H9 (cell line): ENCODE results near the gene TBC1D5. TPM values are rescaled to one million over a fixed set of nuclear protein-coding genes. Genes with fewer than 3 reads are reported as not detected.

Experiments
- DNase-seq: peaks from one replicate; pipeline ENCODE4 v3.0.0-alpha.2; 2017
- H2AFZ ChIP-seq: one replicate; pipeline ENCODE4 v1.6.1; 2013; ENCODE audit warnings: mild to moderate bottlenecking, low read length, control low read depth, moderate library complexity
- H2AK5ac ChIP-seq: 2 replicates; pipeline ENCODE4 v1.6.1; 2013; ENCODE audit warnings: low read length, control low read depth, mixed read lengths; ENCODE audit not compliant: insufficient read length
- H2BK120ac ChIP-seq: one replicate; pipeline ENCODE4 v1.6.1; 2013; ENCODE audit warnings: low read depth, mild to moderate bottlenecking, low read length, control low read depth, inconsistent platforms; ENCODE audit not compliant: poor library complexity, severe bottlenecking
- H2BK12ac ChIP-seq: 2 replicates; pipeline ENCODE4 v1.6.1; 2013; ENCODE audit warnings: low read length, control low read depth, mixed read lengths, low read depth; ENCODE audit not compliant: insufficient read length
- H2BK15ac ChIP-seq: 2 replicates; pipeline ENCODE4 v1.6.1; 2013; ENCODE audit warnings: low read depth, low read length, control low read depth
- H2BK20ac ChIP-seq: one replicate; pipeline ENCODE4 v1.6.1; 2013; ENCODE audit warnings: low read depth, mild to moderate bottlenecking, low read length, control low read depth, inconsistent platforms; ENCODE audit not compliant: poor library complexity, severe bottlenecking
- H2BK5ac ChIP-seq: 2 replicates; pipeline ENCODE4 v1.6.1; 2013; ENCODE audit warnings: low read length, control low read depth, mixed read lengths; ENCODE audit not compliant: insufficient read length
- H3K14ac ChIP-seq: 2 replicates; pipeline ENCODE4 v1.6.1; 2013; ENCODE audit warnings: low read length, control low read depth; ENCODE audit not compliant: insufficient read depth
- H3K18ac ChIP-seq: 2 replicates; pipeline ENCODE4 v1.6.1; 2013; ENCODE audit warnings: low read depth, mild to moderate bottlenecking, mixed read lengths, low read length, control low read depth; ENCODE audit not compliant: insufficient read length
- H3K23ac ChIP-seq: 2 replicates; pipeline ENCODE4 v1.6.1; 2013; ENCODE audit warnings: low read length, control low read depth, mixed read lengths, low read depth; ENCODE audit not compliant: insufficient read length
- H3K23me2 ChIP-seq: 2 replicates; pipeline ENCODE4 v1.6.1; 2013; ENCODE audit warnings: low read depth, mild to moderate bottlenecking, mixed read lengths, low read length, control low read depth; ENCODE audit not compliant: insufficient read length, poor library complexity, severe bottlenecking
- H3K27ac ChIP-seq: 2 replicates; pipeline ENCODE4 v1.5.1; 2013; ENCODE audit warnings: low read length, control low read depth, mixed read lengths, low read depth; ENCODE audit not compliant: insufficient read length
- H3K27me3 ChIP-seq: 2 replicates; pipeline ENCODE4 v1.6.1; 2013; ENCODE audit warnings: low read length, control low read depth, inconsistent platforms; ENCODE audit not compliant: insufficient read depth
- H3K4ac ChIP-seq: 2 replicates; pipeline ENCODE4 v1.6.1; 2013; ENCODE audit warnings: low read depth, mild to moderate bottlenecking, control low read depth, inconsistent platforms, low read length, moderate library complexity
- H3K4me1 ChIP-seq: 2 replicates; pipeline ENCODE4 v1.6.1; 2013; ENCODE audit warnings: low read length, control low read depth, inconsistent platforms; ENCODE audit not compliant: insufficient read depth
- H3K4me2 ChIP-seq: 2 replicates; pipeline ENCODE4 v1.6.1; 2013; ENCODE audit warnings: low read length, control low read depth, mixed read lengths; ENCODE audit not compliant: insufficient read length, insufficient read depth
- H3K56ac ChIP-seq: 2 replicates; pipeline ENCODE4 v1.6.1; 2013; ENCODE audit warnings: low read depth, mild to moderate bottlenecking, mixed read lengths, low read length, control low read depth; ENCODE audit not compliant: insufficient read length
- H3K79me1 ChIP-seq: 2 replicates; pipeline ENCODE4 v1.6.1; 2013; ENCODE audit warnings: low read depth, mild to moderate bottlenecking, moderate library complexity, low read length, control low read depth, inconsistent platforms; ENCODE audit not compliant: insufficient read depth, poor library complexity, severe bottlenecking
- H3K79me2 ChIP-seq: 2 replicates; pipeline ENCODE4 v1.6.1; 2013; ENCODE audit warnings: low read length, control low read depth, inconsistent platforms; ENCODE audit not compliant: insufficient read depth
- H3K9ac ChIP-seq: 2 replicates; pipeline ENCODE4 v1.6.1; 2013; ENCODE audit warnings: low read length, control low read depth, mixed read lengths; ENCODE audit not compliant: insufficient read length; ENCODE audit errors: extremely low read depth
- H3K9me3 ChIP-seq: one replicate; pipeline ENCODE4 v1.6.1; 2013; ENCODE audit warnings: low read depth, low read length, inconsistent platforms; ENCODE audit not compliant: control insufficient read depth
- H3T11ph ChIP-seq: one replicate; pipeline ENCODE4 v1.6.1; 2013; ENCODE audit warnings: mild to moderate bottlenecking, low read length, control low read depth, inconsistent platforms
- H4K20me1 ChIP-seq: one replicate; pipeline ENCODE4 v1.6.1; 2013; ENCODE audit not compliant: control insufficient read depth, insufficient read length, insufficient read depth
- H4K5ac ChIP-seq: 2 replicates; pipeline ENCODE4 v1.6.1; 2013; ENCODE audit warnings: low read depth, mild to moderate bottlenecking, mixed read lengths, low read length, control low read depth; ENCODE audit not compliant: insufficient read length
- H4K8ac ChIP-seq: replicated peaks from 2 replicates; pipeline ENCODE4 v1.6.1; 2013; ENCODE audit warnings: low read length, control low read depth, mixed read lengths, low read depth; ENCODE audit not compliant: insufficient read length
- H4K91ac ChIP-seq: 2 replicates; pipeline ENCODE4 v1.6.1; 2013; ENCODE audit warnings: low read depth, mild to moderate bottlenecking, moderate library complexity, mixed read lengths, low read length, control low read depth; ENCODE audit not compliant: insufficient read length
- H3K27ac Mint-ChIP-seq, 3 experiments: 2 replicates in 2 of 3; 3 replicates in 1 of 3; pipeline ENCODE4 v1.8.0; 2020 to 2021; ENCODE audit warnings: mixed read lengths in 3 of 3, mild to moderate bottlenecking in 1 of 3, moderate library complexity in 1 of 3
- H3K27me3 Mint-ChIP-seq: 2 replicates; pipeline ENCODE4 v1.8.0; 2021; ENCODE audit warnings: low read depth, mild to moderate bottlenecking, moderate library complexity, mixed read lengths
- H3K36me3 Mint-ChIP-seq, 3 experiments: 2 replicates in 2 of 3; 3 replicates in 1 of 3; pipeline ENCODE4 v1.8.0; 2020 to 2021; ENCODE audit warnings: low read depth in 3 of 3, mixed read lengths in 3 of 3; ENCODE audit not compliant: insufficient read depth in 1 of 3
- H3K4me1 Mint-ChIP-seq, 2 experiments: 2 replicates each; pipeline ENCODE4 v1.8.0; 2020; ENCODE audit warnings: mixed read lengths in 2 of 2
- H3K4me3 Mint-ChIP-seq, 2 experiments: 2 replicates in 1 of 2; 3 replicates in 1 of 2; pipeline ENCODE4 v1.8.0; 2020 to 2021; ENCODE audit warnings: mild to moderate bottlenecking in 2 of 2, mixed read lengths in 2 of 2, moderate library complexity in 1 of 2
- H3K9me3 Mint-ChIP-seq, 2 experiments: 2 replicates in 1 of 2; 3 replicates in 1 of 2; pipeline ENCODE4 v1.8.0; 2020; ENCODE audit warnings: mild to moderate bottlenecking in 2 of 2, mixed read lengths in 2 of 2, moderate library complexity in 1 of 2
- CTCF ChIP-seq: fragments of 200-600 bp; sonication (generic); conservative IDR thresholded peaks from 3 replicates; pipeline ENCODE4 v1.8.0; 2021; ENCODE audit warnings: antibody characterized with exemption, mild to moderate bottlenecking
- WGBS: extraction: QIAGEN DNeasy Blood & Tissue Kit; methylation state at CpG from one replicate; pipeline ENCODE4 v1.1.7; 2013; ENCODE audit warnings: missing lambda C conversion rate, low lambda C conversion rate, mixed read lengths; ENCODE audit not compliant: insufficient read length; ENCODE audit errors: extremely low coverage; 5-methylcytosine and 5-hydroxymethylcytosine counted together
- total RNA-seq: library from RNA; stranded (reverse); gene quantifications from 2 replicates; pipeline ENCODE4 v1.2.1, GENCODE V29; 2021

The TBC1D5 gene
- total RNA-seq, 1 experiment from 2014 or later = 25.0 TPM

GRCh38 chr3:17755836-17756235 lies 13.4 kb upstream of the TBC1D5 start:
- Histone ChIP-seq H2BK12ac (no peak overlapping the region), H2AK5ac (no peak overlapping the region), H2BK15ac (no peak overlapping the region), H4K8ac (no peak overlapping the region), H3T11ph (no peak overlapping the region), H4K20me1 (no peaks in the 10 kb centered on the region), H3K79me1 (no peaks in the 10 kb centered on the region), H3K4me2 (no peak overlapping the region), H2BK5ac (no peak overlapping the region), H2BK20ac (no peak overlapping the region), H2AFZ (no peak overlapping the region), H3K4ac (no peak overlapping the region), H3K79me2 (no peaks in the 10 kb centered on the region), H3K18ac (no peak overlapping the region), H3K27me3 (no peaks in the 10 kb centered on the region), H4K91ac (no peak overlapping the region), H3K23me2 (no peaks in the 10 kb centered on the region), H3K9ac (no peak overlapping the region), H3K23ac (no peak overlapping the region), H3K56ac (no peak overlapping the region), H2BK120ac (no peak overlapping the region), H3K4me1 (no peaks in the 10 kb centered on the region), H3K14ac (no peak overlapping the region), H3K27ac (no peak overlapping the region), H4K5ac (no peak overlapping the region), H3K9me3 (no peaks in the 10 kb centered on the region)
- Mint-ChIP-seq H3K36me3 (no peaks in the 10 kb centered on the region), H3K4me3 (no peak overlapping the region), H3K27me3 (no peaks in the 10 kb centered on the region), H3K27ac (no peak overlapping the region), H3K9me3 (no peaks in the 10 kb centered on the region), H3K4me1 (peaks cover 5% of the 10 kb centered on the region in 2 experiments; a peak in 3 of 4 replicates)
- no peak for DNase-seq
- no peak for TF ChIP-seq CTCF
- WGBS = no CpG with 5 or more reads among the region's 1 CpG
